ENCODE results near the gene GPS2.
"Not testable (repeated sequence)": the region's sequence is repeated elsewhere in the genome, so short reads cannot be mapped to it uniquely, and the experiment has no call there.

GPS2 gene, protein sequence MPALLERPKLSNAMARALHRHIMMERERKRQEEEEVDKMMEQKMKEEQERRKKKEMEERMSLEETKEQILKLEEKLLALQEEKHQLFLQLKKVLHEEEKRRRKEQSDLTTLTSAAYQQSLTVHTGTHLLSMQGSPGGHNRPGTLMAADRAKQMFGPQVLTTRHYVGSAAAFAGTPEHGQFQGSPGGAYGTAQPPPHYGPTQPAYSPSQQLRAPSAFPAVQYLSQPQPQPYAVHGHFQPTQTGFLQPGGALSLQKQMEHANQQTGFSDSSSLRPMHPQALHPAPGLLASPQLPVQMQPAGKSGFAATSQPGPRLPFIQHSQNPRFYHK

GRCh38 chr17:7314719-7315569 lies at the start of gene GPS2:
GPS2 (minus strand) TSS chr17:7315360; CDS start chr17:7315052, 308 bp downstream.
- DNase-seq, result peak; percentile 93 to 94

DNA sequence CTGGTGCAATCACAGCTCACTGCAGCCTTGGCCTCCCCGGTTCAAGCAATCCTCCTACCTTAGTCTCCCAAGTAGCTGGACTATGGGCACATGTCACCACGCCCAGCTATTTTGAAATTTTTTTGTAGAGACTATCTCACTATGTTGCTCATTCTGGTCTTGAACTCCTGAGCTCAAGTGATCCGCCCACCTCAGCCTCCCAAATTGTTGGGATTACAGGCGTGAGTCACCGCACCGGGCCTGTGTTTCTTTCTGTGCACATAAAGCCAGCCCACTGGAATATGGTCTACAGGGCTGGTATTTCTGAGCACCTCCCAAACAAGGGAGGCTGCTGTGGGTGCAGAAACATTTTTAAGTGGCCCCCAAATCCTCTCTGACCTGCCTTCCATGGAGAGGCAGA lies 48.2 kb upstream of the GPS2 start:
- no peak for DNase-seq

DNA sequence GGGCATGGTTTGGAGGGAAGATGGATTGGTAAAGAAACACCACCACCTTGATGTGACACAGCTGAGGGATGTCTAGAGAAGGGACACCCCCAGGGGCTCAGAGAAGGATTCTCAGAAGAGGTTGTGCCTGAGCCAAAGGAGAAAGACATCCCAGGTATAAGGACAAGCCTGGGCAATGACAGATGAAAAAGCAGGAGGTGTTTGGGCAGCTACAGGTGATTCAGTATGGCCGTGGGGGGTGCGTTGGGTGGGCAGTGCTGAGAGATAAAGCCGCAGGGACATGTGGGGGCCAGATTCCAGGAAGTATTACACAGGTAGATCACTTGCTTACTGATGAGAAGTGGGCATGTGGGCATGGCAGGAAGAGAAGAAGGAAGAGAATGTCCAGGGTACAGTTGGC lies 46.7 kb upstream of the GPS2 start:
- no peak for DNase-seq

- DNase-seq, result no peak
These were observed 42.2 kb upstream of the GPS2 start for GRCh38 chr17:7357381-7357780.

DNA sequence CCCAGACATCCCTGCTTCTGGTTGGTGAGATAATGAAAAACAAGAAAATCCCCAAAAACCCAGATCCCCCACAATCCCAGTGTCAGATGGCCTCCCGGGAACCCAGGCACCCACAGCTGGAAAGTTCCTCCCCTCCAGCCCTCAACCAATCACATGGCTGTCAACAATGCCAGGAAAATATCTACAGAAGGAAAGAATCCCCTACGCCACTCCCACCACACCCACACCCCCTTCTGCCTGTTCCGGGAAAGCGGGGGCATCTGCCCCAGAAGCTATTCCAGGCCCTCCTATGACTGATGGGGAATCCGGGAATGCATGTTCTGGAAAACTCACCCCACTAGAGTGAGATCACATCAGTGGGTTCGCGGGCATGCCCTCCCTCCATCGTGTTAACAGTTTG lies 41.6 kb upstream of the GPS2 start:
- no peak for DNase-seq

DNA sequence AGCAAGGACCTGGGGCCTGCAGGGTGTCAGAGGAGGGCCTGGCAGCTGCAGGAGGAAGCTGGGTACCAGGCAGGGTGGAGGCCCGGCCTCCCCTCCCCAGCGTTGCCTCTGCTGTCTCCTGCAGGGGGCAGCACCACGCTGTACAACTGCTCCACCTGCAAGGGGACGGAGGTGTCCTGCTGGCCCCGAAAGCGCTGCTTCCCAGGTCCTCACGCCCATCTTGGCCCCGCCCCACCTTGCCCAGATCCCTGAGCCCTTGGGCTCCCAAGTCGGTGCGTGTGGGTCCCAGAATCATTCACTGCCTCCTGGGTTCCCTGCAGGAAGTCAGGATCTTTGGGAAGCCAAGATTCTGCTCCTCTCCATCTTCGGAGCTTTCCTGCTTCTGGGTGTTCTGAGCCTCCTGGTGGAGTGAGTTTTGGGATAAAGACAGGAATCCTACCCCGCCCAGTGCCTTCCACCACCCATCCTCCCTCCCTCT lies 41.0 kb upstream of the GPS2 start:
- DNase-seq, result peak; percentile 90 to 92

DNA sequence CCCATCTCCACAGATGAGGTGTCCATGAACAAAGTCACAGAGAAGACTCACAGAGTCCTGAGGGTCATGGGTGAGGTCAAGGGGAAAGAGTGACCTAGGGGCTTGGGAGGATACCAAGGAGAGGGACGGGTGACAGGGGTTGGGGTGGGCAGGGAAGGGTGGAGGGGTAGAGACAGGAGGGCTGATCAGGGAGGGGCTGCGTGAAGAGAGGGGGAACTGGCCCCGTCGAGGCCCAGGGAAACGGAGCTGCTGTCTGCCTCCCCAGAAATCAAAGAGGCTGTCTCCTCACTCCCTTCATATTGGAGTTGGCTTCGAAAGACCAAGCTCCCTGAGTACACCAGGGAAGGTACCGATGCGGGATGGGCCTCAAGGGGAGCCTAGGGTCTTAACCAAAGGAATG lies 40.4 kb upstream of the GPS2 start:
- no peak for DNase-seq

DNA sequence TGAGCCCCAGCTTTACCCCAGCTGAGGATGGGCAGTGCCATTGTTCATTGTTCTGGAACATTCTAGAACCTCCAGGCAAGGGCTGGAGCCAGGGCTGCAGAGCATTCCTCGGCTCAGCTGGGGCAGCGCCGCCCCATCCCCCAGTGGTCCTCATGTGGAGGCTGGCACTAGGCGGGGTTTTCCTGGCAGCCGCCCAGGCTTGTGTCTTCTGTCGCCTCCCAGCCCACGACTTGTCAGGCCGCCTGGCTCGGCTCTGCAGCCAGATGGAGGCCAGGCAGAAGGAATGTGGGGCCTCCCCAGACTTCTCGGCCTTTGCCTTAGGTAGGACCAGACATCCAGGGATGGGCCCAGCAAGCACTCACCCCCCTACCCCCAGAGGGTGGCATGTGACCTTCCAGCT lies 39.9 kb upstream of the GPS2 start, which contains the start of gene TMEM95:
Gene TMEM95 (plus strand): TSS at position 104 of the 400 bp plus-strand sequence. CDS start 49 bp downstream, at position 153.
- no peak for DNase-seq

GRCh38 chr17:7354262-7354843 lies 39.2 kb upstream of the GPS2 start:
- peak; percentile 47 to 65 for DNase-seq

- no peak for DNase-seq
These were observed 37.9 kb upstream of the GPS2 start for GRCh38 chr17:7352910-7353635.

DNA sequence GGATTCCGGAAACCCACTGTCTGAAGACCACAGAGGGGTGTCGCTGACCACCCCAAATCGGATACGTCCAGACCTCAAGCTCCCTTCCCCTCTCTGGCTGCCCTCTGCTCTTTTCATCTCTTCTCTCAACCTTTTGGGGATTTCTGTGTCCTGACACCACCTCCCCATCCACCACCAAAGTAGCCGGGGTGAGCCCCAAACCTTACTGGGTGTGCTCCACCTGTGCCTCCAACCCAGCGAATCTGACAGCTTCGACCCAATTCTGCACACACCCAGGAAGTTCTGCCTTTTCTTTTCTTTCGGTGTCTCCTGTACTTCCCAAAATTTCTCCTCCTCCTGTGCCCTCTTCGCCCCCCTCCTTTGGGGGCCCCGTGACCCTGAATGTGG lies 37.3 kb upstream of the GPS2 start:
- no peak for DNase-seq

DNA sequence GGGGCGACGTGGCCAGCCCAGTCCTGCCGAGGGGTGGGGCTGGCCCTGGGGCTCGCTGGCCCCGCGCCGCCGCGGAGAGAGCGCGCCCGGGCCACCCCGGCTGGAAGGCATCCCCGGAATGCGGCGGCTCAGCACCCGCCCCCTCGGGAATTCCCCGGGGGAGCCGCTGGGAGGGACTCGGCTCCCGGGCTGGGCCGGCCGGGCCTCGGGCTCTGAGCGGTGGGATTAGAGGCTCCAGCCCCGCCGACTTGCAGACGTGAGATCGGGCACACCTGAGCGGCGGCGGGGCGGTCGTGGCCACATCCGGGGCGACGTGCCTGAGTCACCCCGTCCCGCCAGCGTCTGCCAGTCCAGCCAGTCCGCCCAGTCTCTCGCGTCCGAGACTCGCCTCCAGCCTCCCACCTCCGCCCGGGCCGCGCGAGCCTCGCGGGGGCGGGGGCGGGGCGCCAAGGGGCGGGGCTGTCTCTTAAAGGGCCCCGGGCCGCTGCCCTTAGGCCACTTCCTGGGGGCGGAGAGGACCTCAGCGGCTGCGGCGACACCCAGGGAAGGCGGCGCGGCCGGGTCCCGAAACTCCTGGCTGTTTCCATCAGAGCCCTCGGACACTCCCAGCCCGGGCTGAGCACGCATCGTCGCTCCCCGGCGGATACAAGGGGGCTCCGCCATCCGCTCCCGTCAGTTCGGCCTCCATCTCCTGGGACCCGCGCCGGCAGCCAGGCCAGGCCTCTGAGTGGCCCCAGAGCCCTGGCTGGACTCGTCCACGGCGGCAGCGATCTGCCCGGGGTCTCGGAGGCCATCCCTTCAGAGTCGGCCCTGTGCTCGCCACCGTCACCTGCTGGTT lies 36.7 kb upstream of the GPS2 start, which contains the start of gene KCTD11:
Gene KCTD11 (plus strand): TSS at position 498 of the 838 bp plus-strand sequence.
- DNase-seq, result peak; percentile 85 to 90

DNA sequence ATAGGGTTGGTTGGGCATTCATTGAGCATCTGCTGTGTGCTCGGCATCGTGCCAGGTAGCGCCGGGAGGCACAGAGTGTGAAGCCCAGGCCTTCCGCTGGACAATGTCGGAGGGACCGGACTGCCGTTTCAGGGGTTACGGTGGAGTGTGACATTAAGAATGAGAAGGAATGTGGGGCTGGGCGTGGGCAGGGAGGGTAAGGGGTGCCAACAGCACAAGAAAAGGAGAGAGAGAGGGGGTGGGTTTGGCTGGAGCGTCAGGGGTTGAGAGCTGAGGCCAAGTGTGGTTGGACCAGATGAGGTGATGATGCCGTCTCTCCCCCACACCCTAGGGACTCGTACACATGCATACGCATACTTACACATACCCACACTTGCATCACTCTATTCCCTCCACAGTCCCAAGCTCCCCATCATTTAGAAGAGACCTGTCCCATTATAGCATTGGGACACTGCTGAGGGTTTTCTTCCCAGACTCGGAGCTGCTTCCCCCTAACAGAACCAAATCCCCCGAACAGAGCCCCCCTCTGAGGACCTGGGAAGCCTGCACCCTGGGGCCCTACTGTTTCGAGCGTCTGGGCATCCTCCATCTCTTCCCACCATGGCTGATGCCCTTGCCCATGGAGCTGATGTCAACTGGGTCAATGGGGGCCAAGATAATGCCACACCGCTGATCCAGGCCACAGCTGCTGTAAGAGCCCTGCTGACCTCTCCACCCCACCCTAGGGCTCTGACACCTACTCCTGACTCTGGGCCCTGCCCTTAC lies 33.5 kb upstream of the GPS2 start:
- no peak for DNase-seq

DNA sequence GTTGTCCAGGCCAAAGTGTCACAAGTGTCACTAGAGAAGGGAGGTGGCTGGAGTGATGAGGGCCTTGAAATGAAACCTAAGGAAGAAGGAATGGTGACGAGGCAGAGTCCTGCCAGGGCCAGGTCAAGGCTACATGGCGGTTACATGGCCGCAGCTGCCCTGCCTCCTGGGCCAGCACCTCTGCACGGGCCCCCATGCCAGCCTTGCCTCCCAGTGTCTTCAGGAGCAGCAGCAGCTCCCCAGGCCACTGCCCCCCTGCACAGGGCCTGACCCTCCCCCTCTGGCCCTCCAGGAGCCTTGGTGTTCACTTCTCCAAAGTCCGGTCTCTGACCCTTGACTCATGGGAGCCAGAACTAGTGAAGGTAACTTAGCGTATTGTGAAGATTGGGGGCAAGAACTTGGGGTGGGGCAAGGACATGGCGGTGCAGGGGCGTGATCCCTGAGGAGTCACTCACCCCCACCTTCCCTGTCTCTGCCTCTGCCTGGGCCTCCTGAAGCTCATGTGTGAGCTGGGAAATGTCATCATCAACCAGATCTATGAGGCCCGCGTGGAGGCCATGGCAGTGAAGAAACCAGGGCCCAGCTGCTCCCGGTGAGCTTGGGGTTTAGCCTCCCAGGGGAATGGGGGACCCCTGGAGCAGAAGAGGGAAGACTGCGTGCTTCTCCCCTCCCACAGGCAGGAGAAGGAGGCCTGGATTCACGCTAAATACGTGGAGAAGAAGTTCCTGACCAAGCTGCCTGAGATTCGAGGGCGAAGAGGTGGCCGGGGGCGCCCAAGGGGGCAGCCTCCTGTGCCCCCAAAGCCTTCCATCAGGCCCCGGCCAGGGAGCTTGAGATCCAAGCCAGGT lies 32.7 kb upstream of the GPS2 start:
- no peak for DNase-seq

GRCh38 chr17:7346761-7347614 lies 31.8 kb upstream of the GPS2 start:
- no peak for DNase-seq

DNA sequence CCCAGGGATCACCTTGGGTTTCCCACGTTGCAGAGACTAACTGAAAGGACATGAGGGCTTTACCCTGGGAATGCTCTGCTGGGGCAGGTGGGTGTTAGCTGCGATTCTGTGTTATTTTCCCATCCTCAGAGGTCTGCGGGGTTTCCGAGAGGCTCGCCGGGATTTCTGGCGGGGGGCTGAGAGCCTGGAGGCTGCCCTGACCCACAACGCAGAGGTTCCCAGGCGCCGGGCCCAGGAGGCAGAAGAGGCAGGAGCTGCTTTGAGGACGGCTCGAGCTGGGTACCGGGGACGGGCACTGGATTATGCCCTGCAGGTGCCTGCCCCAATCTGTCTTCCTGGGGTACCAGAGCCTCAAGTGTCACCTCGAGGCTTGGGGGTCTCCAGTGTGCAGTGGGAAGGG lies 28.1 kb upstream of the GPS2 start:
- DNase-seq, result no peak

DNA sequence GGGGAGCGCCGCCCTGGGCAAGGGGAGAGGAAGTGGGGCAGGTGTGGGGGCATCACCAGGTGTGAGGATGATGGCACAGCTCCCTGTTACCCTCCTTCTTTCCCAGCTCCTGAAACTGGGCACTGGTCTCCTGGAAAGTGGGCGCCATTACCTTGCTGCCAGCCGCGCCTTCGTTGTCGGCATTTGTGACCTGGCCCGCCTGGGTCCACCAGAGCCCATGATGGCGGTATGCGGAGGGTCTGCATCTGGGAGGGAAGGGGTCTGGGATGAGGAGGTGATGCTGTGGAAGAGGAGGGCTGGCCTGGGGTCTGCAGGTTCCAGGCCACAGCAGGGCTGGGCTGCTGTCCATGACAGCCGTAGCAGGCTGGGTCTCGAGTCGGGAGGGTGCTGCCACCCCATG lies 26.7 kb upstream of the GPS2 start:
- DNase-seq, result no peak

GRCh38 chr17:7340179-7340578 lies 25.0 kb upstream of the GPS2 start:
- DNase-seq, result no peak

DNA sequence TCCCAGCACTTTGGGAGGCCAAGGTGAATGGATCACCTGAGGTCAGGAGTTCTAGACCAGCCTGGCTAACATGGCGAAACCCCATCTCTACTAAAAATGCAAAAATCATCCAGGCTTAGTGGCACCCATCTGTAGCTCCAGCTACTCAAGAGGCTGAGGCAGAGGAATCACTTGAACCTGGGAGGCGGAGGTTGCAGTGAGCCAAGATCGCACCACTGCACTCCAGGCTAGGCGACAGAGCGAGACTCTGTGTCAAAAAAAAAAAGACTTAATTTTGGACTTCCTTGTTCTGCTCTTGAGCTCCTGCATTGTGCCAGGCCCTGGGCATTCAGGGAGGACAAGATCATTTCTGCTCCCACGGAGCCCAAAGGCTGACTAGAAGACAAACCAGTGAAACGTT lies 22.4 kb upstream of the GPS2 start:
- not testable (repeated sequence) for DNase-seq

Data from activated CD4-positive, alpha-beta T cell treated with anti-CD3 and anti-CD28 coated beads, Interleukin-2, amount 50 U/mL, for 48 hours (primary cell).